ENCODE measurements around the gene HOXC9. TPM values are rescaled to one million over a fixed set of nuclear protein-coding genes. Genes with fewer than 3 reads are reported as not detected.

Gene HOXC9
- total and polyA plus RNA-seq, 9 of the 15 experiments (the other 6 are each of a cell fraction or from before 2014, with no cell fraction given), result 1.1 to 10.5 (median 9.3) TPM

DNA sequence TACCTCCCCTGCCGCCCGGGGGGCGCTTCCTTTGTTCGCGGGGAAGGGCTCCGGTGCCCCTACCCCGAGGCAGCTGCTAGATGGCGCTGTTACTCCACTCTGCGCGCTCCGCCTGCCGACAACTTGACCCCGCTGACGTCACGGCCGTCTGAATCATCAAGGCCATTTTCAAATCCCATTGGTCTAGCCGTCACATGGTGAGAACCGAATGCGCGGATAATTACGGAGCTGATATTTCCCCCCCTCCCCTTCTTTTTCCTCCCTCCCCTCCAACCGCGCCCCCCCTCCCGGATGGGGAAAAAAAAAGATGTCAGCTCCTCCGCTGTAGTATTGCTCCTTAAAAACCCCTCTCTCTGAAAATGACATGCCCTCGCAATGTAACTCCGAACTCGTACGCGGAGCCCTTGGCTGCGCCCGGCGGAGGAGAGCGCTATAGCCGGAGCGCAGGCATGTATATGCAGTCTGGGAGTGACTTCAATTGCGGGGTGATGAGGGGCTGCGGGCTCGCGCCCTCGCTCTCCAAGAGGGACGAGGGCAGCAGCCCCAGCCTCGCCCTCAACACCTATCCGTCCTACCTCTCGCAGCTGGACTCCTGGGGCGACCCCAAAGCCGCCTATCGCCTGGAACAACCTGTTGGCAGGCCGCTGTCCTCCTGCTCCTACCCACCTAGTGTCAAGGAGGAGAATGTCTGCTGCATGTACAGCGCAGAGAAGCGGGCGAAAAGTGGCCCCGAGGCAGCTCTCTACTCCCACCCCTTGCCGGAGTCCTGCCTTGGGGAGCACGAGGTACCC lies 14.9 kb upstream of the HOXC9 start, which contains the start of gene HOXC10:
Gene HOXC10 (plus strand): TSS at position 246 of the 791 bp plus-strand sequence. CDS start 114 bp downstream, at position 360.
- ChIA-PET CTCF (ENCODE audit: low intra/inter-chr PET ratio) (interaction anchor here (1.1 to 3.9 kb wide), 8 partner anchors 19 to 395 kb away, joined by 3 to 26 read pairs (median 8); no protein-coding TSS in a partner anchor), POLR2A (interaction anchor here (0.9 to 1.2 kb wide), 3 partner anchors 16 to 266 kb away, joined by 3 to 4 read pairs (median 3); no protein-coding TSS in a partner anchor)
- peaks cover 18 to 21% of the 10 kb centered on the region in 2 experiments for H3K27me3 ChIP-seq (ENCODE audit: control insufficient read depth in 2 of 2, insufficient read depth in 2 of 2, low read length in 2 of 2)
- H3K79me2 ChIP-seq (ENCODE audit: control insufficient read depth, insufficient read depth, low read length), result no peaks in the 10 kb centered on the region
- peak within 1 kb of the TSS; percentile 78 for H2AFZ ChIP-seq (ENCODE audit: low read depth, low read length)
- intact Hi-C loops (cut with micrococcal nuclease), result loop anchor here (1.0 to 10.0 kb wide), 3 partner anchors 20 to 380 kb away; partner anchors contain the start of gene GPR84
- peak within 1 kb of the TSS; percentile 46; the same call in 1 of the 2 replicates for H3K4me2 ChIP-seq (ENCODE audit: insufficient read depth, low read length)
- H3K27ac ChIP-seq (ENCODE audit: extremely low read depth, low read depth, low read length), result no peak within 1 kb of the TSS
- H3K9me1 ChIP-seq (ENCODE audit: control insufficient read depth, insufficient read depth, low read length), result no peaks in the 10 kb centered on the region
- no peaks in the 10 kb centered on the region for H3K36me3 ChIP-seq (ENCODE audit: control insufficient read depth, insufficient read depth, low read length)
- DNase-seq (ENCODE audit: extremely low read depth in 1 of 4, low spot score in 3 of 4) (peak; percentile 91 to 97 (median 92)), FAIRE-seq (peak; percentile 99), ATAC-seq (peak; percentile 80)
- no TSS peak for BruUV-seq (replicated peaks)
- no peak within 1 kb of the TSS; the same call in 1 of the 2 replicates for H3K4me3 ChIP-seq
- no peaks in the 10 kb centered on the region for H4K20me1 ChIP-seq (replicated peaks; ENCODE audit: control insufficient read depth, insufficient read depth, low read length)
- 53% methylated on average over 33 of the region's 55 CpGs for WGBS (ENCODE audit: insufficient coverage, low coverage, missing lambda C conversion rate)
- H3K9me3 ChIP-seq (replicated peaks; ENCODE audit: control insufficient read depth, insufficient read depth, low read depth, low read length), result no peaks in the 10 kb centered on the region
- H3K4me1 ChIP-seq (replicated peaks in 1 of 2; ENCODE audit: control insufficient read depth in 2 of 2, insufficient read depth in 2 of 2, low read length in 2 of 2), result peaks cover 29 to 43% of the 10 kb centered on the region in 2 experiments
- H3K9ac ChIP-seq (ENCODE audit: insufficient read depth in 1 of 2, low read depth in 2 of 2, low read length in 2 of 2), result peak within 1 kb of the TSS in 1 of 2 experiments; percentile 10; a peak in 2 of 4 replicates
- in situ Hi-C loops (cut with MboI), result loop anchor here (5.0 to 10.0 kb wide), 2 partner anchors 217 to 380 kb away; partner anchors contain the start of gene GPR84
- no peak for TF ChIP-seq GTF2F1 (IDR thresholded peaks at IDR 0.05; ENCODE audit: low read depth, low read length)
- TF ChIP-seq TBL1XR1 (IDR thresholded peaks at IDR 0.05; ENCODE audit: low read length in 2 of 2), result peak in 1 of 2 experiments; percentile 53; a peak in 1 of 4 replicates
- TF ChIP-seq, protein P1, sequence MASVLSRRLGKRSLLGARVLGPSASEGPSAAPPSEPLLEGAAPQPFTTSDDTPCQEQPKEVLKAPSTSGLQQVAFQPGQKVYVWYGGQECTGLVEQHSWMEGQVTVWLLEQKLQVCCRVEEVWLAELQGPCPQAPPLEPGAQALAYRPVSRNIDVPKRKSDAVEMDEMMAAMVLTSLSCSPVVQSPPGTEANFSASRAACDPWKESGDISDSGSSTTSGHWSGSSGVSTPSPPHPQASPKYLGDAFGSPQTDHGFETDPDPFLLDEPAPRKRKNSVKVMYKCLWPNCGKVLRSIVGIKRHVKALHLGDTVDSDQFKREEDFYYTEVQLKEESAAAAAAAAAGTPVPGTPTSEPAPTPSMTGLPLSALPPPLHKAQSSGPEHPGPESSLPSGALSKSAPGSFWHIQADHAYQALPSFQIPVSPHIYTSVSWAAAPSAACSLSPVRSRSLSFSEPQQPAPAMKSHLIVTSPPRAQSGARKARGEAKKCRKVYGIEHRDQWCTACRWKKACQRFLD (CRISPR knock-in tag; IDR thresholded peaks at IDR 0.05), result 0 out of 2 replicates have a peak, but pooled peaks have one; percentile 39
- no peak for TF ChIP-seq MEF2A (IDR thresholded peaks at IDR 0.05; ENCODE audit: control insufficient read depth, low read depth, low read length)
- TF ChIP-seq, protein P2, sequence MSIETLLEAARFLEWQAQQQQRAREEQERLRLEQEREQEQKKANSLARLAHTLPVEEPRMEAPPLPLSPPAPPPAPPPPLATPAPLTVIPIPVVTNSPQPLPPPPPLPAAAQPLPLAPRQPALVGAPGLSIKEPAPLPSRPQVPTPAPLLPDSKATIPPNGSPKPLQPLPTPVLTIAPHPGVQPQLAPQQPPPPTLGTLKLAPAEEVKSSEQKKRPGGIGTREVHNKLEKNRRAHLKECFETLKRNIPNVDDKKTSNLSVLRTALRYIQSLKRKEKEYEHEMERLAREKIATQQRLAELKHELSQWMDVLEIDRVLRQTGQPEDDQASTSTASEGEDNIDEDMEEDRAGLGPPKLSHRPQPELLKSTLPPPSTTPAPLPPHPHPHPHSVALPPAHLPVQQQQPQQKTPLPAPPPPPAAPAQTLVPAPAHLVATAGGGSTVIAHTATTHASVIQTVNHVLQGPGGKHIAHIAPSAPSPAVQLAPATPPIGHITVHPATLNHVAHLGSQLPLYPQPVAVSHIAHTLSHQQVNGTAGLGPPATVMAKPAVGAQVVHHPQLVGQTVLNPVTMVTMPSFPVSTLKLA (conservative IDR thresholded peaks at IDR 0.05), result no peak
- TF ChIP-seq L3MBTL2 (IDR thresholded peaks at IDR 0.05), result peak; percentile 42; the same call in 1 of the 2 replicates
- TF ChIP-seq, protein P3, sequence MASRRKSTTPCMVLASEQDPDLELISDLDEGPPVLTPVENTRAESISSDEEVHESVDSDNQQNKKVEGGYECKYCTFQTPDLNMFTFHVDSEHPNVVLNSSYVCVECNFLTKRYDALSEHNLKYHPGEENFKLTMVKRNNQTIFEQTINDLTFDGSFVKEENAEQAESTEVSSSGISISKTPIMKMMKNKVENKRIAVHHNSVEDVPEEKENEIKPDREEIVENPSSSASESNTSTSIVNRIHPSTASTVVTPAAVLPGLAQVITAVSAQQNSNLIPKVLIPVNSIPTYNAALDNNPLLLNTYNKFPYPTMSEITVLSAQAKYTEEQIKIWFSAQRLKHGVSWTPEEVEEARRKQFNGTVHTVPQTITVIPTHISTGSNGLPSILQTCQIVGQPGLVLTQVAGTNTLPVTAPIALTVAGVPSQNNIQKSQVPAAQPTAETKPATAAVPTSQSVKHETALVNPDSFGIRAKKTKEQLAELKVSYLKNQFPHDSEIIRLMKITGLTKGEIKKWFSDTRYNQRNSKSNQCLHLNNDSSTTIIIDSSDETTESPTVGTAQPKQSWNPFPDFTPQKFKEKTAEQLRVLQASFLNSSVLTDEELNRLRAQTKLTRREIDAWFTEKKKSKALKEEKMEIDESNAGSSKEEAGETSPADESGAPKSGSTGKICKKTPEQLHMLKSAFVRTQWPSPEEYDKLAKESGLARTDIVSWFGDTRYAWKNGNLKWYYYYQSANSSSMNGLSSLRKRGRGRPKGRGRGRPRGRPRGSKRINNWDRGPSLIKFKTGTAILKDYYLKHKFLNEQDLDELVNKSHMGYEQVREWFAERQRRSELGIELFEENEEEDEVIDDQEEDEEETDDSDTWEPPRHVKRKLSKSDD (conservative IDR thresholded peaks at IDR 0.05; ENCODE audit: low read length), result no peak
- 0 out of 2 replicates have a peak, but pooled peaks have one; percentile 17 for TF ChIP-seq EP300 (IDR thresholded peaks at IDR 0.05; ENCODE audit: low read length)
- no peak for TF ChIP-seq KAT2B (IDR thresholded peaks at IDR 0.05; ENCODE audit: low read depth, low read length)
- TF ChIP-seq NR2C1 (IDR thresholded peaks at IDR 0.05), result peak; percentile 88
- peak; percentile 93 for TF ChIP-seq NR2C1 (tag; IDR thresholded peaks at IDR 0.05)
- no peak for TF ChIP-seq ZNF644 (tag; IDR thresholded peaks at IDR 0.05; ENCODE audit: low read depth)
- TF ChIP-seq RAD21 (CRISPR knock-in tag; conservative IDR thresholded peaks at IDR 0.05 in 1 of 2, IDR thresholded peaks at IDR 0.05 in 1 of 2), result peak; percentile 88 to 91
- peak; percentile 40; the same call in 1 of the 2 replicates for TF ChIP-seq ELF1 (tag; IDR thresholded peaks at IDR 0.05)
- no peak for TF ChIP-seq ARID2 (IDR thresholded peaks at IDR 0.05)
